Keratinocyte (primary cell): ENCODE results near the gene TECR. TPM values are rescaled to one million over a fixed set of nuclear protein-coding genes. Genes with fewer than 3 reads are reported as not detected.
A peak's percentile ranks its signal among the peaks of the same experiment; 100 is the strongest.

Experiments
- DNase-seq: peaks from one replicate; pipeline ENCODE4 v3.0.0-alpha.2; 2011; ENCODE audit warnings: low read depth, missing footprints, low spot score
- FAIRE-seq: peaks from 2 replicates; lab custom pipeline; 2011; peaks lifted over from hg19 to GRCh38; lab: Jason Lieb, UNC
- H2AFZ ChIP-seq: 2 replicates; pipeline ENCODE4 v1.6.0; 2012; ENCODE audit warnings: low read length, control low read depth, inconsistent platforms; ENCODE audit not compliant: control insufficient read depth
- H3K27ac ChIP-seq: 2 replicates; pipeline ENCODE4 v1.5.1; 2011; ENCODE audit warnings: low read length; ENCODE audit not compliant: control insufficient read depth, insufficient read depth
- H3K27me3 ChIP-seq: 3 replicates; pipeline ENCODE4 v1.6.0; 2011; ENCODE audit warnings: low read length; ENCODE audit not compliant: control insufficient read depth, insufficient read depth; ENCODE audit errors: extremely low read depth
- H3K36me3 ChIP-seq, 2 experiments: 2 replicates in 1 of 2; 3 replicates in 1 of 2; pipeline ENCODE4 v1.5.1; 2011; ENCODE audit warnings: low read length in 2 of 2, mild to moderate bottlenecking in 1 of 2; ENCODE audit not compliant: control insufficient read depth in 2 of 2, insufficient read depth in 2 of 2; ENCODE audit errors: extremely low read depth in 1 of 2
- H3K4me1 ChIP-seq: 3 replicates; pipeline ENCODE4 v1.5.1; 2011; ENCODE audit warnings: low read length; ENCODE audit not compliant: control insufficient read depth, insufficient read depth; ENCODE audit errors: extremely low read depth
- H3K4me2 ChIP-seq: 3 replicates; pipeline ENCODE4 v1.6.0; 2011; ENCODE audit warnings: low read depth, low read length; ENCODE audit not compliant: control insufficient read depth, insufficient read depth; ENCODE audit errors: extremely low read depth
- H3K4me3 ChIP-seq, 3 experiments: fragments of 200-600 bp in 1 of 3; sonication (generic) in 1 of 3; 2 replicates in 2 of 3; 3 replicates in 1 of 3; pipeline ENCODE4 v1.5.1; 2011 to 2016; ENCODE audit warnings: low read length in 3 of 3, mild to moderate bottlenecking in 3 of 3, control low read depth in 2 of 3, inconsistent platforms in 1 of 3, low read depth in 1 of 3, mixed read lengths in 1 of 3, mixed run types in 1 of 3, moderate library complexity in 1 of 3; ENCODE audit not compliant: control insufficient read depth in 2 of 3, insufficient read depth in 2 of 3; ENCODE audit errors: extremely low read depth in 1 of 3
- H3K79me2 ChIP-seq: 2 replicates; pipeline ENCODE4 v1.6.0; 2012; ENCODE audit warnings: low read length; ENCODE audit not compliant: control insufficient read depth, insufficient read depth
- H3K9ac ChIP-seq: 3 replicates; pipeline ENCODE4 v1.6.0; 2011; ENCODE audit warnings: low read length; ENCODE audit not compliant: control insufficient read depth, insufficient read depth; ENCODE audit errors: extremely low read depth
- H3K9me1 ChIP-seq: 3 replicates; pipeline ENCODE4 v1.6.0; 2011; ENCODE audit warnings: low read length; ENCODE audit not compliant: control insufficient read depth, insufficient read depth; ENCODE audit errors: extremely low read depth
- H3K9me3 ChIP-seq: 2 replicates; pipeline ENCODE4 v1.5.1; 2012; ENCODE audit warnings: low read depth, low read length; ENCODE audit not compliant: control insufficient read depth
- H4K20me1 ChIP-seq: 3 replicates; pipeline ENCODE4 v1.6.0; 2011; ENCODE audit warnings: low read length; ENCODE audit not compliant: control insufficient read depth, insufficient read depth; ENCODE audit errors: extremely low read depth
- EZH2 ChIP-seq: IDR thresholded peaks from one replicate; pipeline ENCODE4 v1.6.1; 2012; ENCODE audit warnings: inconsistent platforms, mild to moderate bottlenecking, low read length, moderate library complexity
- dilution Hi-C: fragments of 300-500 bp; cut with MboI; formaldehyde crosslinking; loops from one replicate; pipeline ENCODE4 v1.7.0; 2020; ENCODE audit warnings: low sequenced_read_pairs; ENCODE audit not compliant: extremely low pct_ligation_motif_present
- polyA plus RNA-seq, 5 experiments: library from polyadenylated mRNA; depleted of rRNA in 3 of 5; stranded (reverse) in 3 of 5; stranded (forward) in 1 of 5; unstranded in 1 of 5; fragments of >200 nt; gene quantifications; 1 replicate in 1 of 5; 2 replicates in 3 of 5; 3 replicates in 1 of 5; pipeline versions ENCODE4 v1.2.1 to v1.2.3, GENCODE V29; 2011 to 2012; ENCODE audit warnings: missing spikeins in 2 of 5, low read depth in 1 of 5, low replicate concordance in 1 of 5
- TF ChIP-seq, protein P1 (sequence below), 3 experiments: IDR thresholded peaks in 1 of 3; conservative IDR thresholded peaks in 1 of 3; optimal IDR thresholded peaks in 1 of 3; 2 replicates in 2 of 3; 3 replicates in 1 of 3; pipeline versions ENCODE3 to v1.5.1; 2011; ENCODE audit warnings: low read length in 3 of 3, mild to moderate bottlenecking in 3 of 3, moderate library complexity in 2 of 3, control low read depth in 1 of 3, inconsistent platforms in 1 of 3; ENCODE audit not compliant: insufficient read depth in 2 of 3; ENCODE audit errors: extremely low read depth in 1 of 3

TECR gene
- polyA plus RNA-seq, 1 donor (not counting 4 experiments of a cell fraction or from before 2014, with no cell fraction given): 92.3 TPM

DNA sequence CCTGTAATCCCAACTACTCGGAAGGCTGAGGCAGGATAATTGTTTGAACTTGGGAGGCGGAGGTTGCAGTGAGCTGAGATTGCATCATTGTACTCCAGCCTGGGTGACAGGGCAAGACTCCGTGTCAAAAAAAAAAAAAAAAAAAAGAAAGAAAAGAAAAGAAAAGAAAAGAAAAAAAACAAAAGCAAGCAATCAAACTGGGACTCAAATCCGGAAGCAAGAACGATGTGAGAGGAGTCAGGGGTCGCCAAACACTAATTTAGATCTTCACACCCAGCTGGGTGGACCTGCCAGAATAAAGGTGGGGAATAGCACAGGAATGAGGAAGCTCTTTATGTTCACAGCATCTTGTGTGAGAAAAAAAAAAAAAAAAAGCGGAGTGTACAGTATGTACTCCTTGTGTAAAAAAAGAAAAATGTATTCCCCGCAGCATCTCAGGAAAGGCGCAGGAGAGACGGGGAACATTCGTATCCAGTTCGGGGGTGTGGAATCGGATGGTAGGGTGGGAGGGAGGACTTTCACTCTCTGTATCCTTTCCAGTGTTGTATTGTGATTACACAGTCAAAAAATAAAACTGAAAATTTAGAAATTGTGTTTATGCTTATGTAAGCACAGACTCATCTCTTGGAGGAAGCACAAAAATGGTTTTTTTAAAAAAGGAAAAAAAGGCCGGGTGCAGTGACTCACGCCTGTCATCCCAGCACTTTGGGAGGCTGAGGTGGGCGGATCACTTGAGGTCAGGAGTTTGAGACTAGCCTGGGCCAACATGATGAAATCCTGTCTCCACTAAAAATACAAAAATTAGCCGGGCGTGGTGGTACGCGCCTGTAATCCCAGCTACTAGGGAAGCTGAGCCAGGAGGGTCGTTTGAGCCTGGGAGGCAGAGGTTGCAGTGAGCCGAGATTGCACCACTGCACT lies 18.8 kb upstream of the TECR start:
- Histone ChIP-seq H3K4me3 (peak overlapping the region in 1 of 3 experiments; percentile 60), H3K36me3 (peaks cover 12 to 17% of the 10 kb centered on the region in 2 experiments), H3K9me3 (no peaks in the 10 kb centered on the region), H2AFZ (no peak overlapping the region), H3K4me1 (peaks cover 48% of the 10 kb centered on the region), H3K9ac (peak overlapping the region; percentile 71), H3K79me2 (peaks cover 6% of the 10 kb centered on the region), H3K27ac (peak overlapping the region; percentile 88), H3K4me2 (peak overlapping the region; percentile 90), H3K27me3 (no peaks in the 10 kb centered on the region), H3K9me1 (no peaks in the 10 kb centered on the region), H4K20me1 (peaks cover 4% of the 10 kb centered on the region)
- TF ChIP-seq EZH2: no peak
- TF ChIP-seq, protein P1, sequence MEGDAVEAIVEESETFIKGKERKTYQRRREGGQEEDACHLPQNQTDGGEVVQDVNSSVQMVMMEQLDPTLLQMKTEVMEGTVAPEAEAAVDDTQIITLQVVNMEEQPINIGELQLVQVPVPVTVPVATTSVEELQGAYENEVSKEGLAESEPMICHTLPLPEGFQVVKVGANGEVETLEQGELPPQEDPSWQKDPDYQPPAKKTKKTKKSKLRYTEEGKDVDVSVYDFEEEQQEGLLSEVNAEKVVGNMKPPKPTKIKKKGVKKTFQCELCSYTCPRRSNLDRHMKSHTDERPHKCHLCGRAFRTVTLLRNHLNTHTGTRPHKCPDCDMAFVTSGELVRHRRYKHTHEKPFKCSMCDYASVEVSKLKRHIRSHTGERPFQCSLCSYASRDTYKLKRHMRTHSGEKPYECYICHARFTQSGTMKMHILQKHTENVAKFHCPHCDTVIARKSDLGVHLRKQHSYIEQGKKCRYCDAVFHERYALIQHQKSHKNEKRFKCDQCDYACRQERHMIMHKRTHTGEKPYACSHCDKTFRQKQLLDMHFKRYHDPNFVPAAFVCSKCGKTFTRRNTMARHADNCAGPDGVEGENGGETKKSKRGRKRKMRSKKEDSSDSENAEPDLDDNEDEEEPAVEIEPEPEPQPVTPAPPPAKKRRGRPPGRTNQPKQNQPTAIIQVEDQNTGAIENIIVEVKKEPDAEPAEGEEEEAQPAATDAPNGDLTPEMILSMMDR (optimal IDR thresholded peaks at IDR 0.05 in 1 of 3, IDR thresholded peaks at IDR 0.05 in 1 of 3, conservative IDR thresholded peaks at IDR 0.05 in 1 of 3; ENCODE audit: extremely low read depth in 1 of 3, insufficient read depth in 2 of 3, low read length in 3 of 3): no peak
- no peak for FAIRE-seq
- no peak for DNase-seq
- dilution Hi-C loops: no loop called here

DNA sequence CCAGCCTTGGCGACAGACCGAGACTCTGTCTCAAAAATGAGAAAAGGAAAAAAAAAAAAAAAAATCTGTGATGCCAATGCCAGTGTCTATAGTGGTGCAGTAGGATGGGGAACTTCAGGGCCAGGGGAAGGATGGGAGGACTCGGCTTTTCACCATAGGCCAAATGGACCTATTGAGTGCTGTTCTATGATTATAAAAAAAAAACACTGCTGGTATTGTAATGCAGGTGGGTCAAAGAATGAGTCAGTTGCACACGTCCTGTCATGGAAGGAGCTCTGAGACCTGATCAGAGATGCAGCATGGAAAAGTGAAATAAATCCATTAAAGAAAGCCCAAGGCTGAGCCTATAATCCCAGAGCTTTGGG lies 18.2 kb upstream of the TECR start:
- Histone ChIP-seq H3K9me1 (no peaks in the 10 kb centered on the region), H2AFZ (no peak overlapping the region), H3K27me3 (no peaks in the 10 kb centered on the region), H3K9ac (no peak overlapping the region), H3K27ac (peak overlapping the region; percentile 88), H3K36me3 (peaks cover 16 to 24% of the 10 kb centered on the region in 2 experiments), H3K4me3 (no peak overlapping the region), H3K9me3 (no peaks in the 10 kb centered on the region), H3K79me2 (peaks cover 12% of the 10 kb centered on the region), H3K4me1 (peaks cover 48% of the 10 kb centered on the region), H4K20me1 (peaks cover 11% of the 10 kb centered on the region), H3K4me2 (peak overlapping the region; percentile 90)
- dilution Hi-C loops: no loop called here
- no peak for TF ChIP-seq EZH2
- TF ChIP-seq, protein P1 (optimal IDR thresholded peaks at IDR 0.05 in 1 of 3, IDR thresholded peaks at IDR 0.05 in 1 of 3, conservative IDR thresholded peaks at IDR 0.05 in 1 of 3; ENCODE audit: extremely low read depth in 1 of 3, insufficient read depth in 2 of 3, low read length in 3 of 3): no peak
- no peak for FAIRE-seq
- DNase-seq: no peak
